Ascending aorta (tissue), 2 donors: ENCODE measurements around the gene MMP2. TPM values are rescaled to one million over a fixed set of nuclear protein-coding genes. Genes with fewer than 3 reads are reported as not detected.

Experiments
- DNase-seq, 2 donors: peaks; one replicate each; pipeline ENCODE4 v3.0.0-alpha.2; 2019; ENCODE audit warnings: low spot score in 2 of 2
- H3K27ac ChIP-seq, 2 donors: fragments of 200-600 bp; sonication (generic); one replicate each; pipeline ENCODE4 v1.5.1; 2016 to 2017; ENCODE audit warnings: mild to moderate bottlenecking in 1 of 2
- H3K27me3 ChIP-seq: fragments of 200-600 bp; sonication (generic); one replicate; pipeline ENCODE4 v1.5.1; 2017
- H3K36me3 ChIP-seq, 2 donors: fragments of 200-600 bp; sonication (generic); one replicate each; pipeline ENCODE4 v1.5.1; 2016
- H3K4me1 ChIP-seq, 2 donors: fragments of 200-600 bp; sonication (generic); one replicate each; pipeline ENCODE4 v1.5.1; 2016 to 2017; ENCODE audit warnings: mild to moderate bottlenecking in 1 of 2
- H3K4me3 ChIP-seq, 2 donors: fragments of 200-600 bp; sonication (generic); one replicate each; pipeline ENCODE4 v1.5.1; 2016 to 2017; ENCODE audit warnings: mild to moderate bottlenecking in 1 of 2
- H3K9me3 ChIP-seq, 2 donors: fragments of 200-600 bp; sonication (generic); one replicate each; pipeline ENCODE4 v1.5.1; 2016
- intact Hi-C: fragments of 100-400 bp; cut with DNase I; formaldehyde crosslinking; loops from one replicate; pipeline ENCODE4 v1.15.1; 2023
- total RNA-seq: library from RNA; depleted of rRNA; stranded (reverse); fragments of >200 nt; gene quantifications from one replicate; pipeline ENCODE4 v1.1.0, GENCODE V29; 2016
- TF ChIP-seq, protein P1 (sequence below), 3 experiments: fragments of 200-600 bp in 2 of 3; fragments of 450-650 bp in 1 of 3; sonication (generic) in 2 of 3; IDR thresholded peaks; one replicate each; pipeline ENCODE4 v1.5.1; 2016 to 2019; ENCODE audit warnings: antibody characterized with exemption in 3 of 3, mild to moderate bottlenecking in 1 of 3, moderate library complexity in 1 of 3

MMP2 gene
- total RNA-seq, 1 donor from 2014 or later = 325 TPM

DNA sequence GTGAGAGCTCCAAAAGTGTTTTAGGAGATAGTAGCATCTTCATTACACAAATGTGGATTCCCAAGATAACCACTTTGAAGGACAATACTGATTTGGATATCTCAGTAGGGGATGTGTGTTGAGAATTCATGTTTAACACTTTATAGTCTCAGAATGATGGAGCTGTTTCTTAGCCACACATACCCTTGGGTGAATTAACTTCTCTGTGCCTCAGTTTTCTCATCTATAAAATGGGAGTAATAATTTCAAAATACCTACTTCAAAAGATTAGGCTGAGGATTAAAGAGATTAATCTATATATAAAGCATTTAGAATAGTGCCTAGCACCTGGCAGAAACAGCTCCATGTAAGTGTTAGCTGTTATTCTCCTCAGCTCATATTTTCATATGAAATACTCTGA is 48.9 kb downstream of the MMP2 start:
- no peaks in the 10 kb centered on the region for H3K36me3 ChIP-seq
- TF ChIP-seq, protein P1, sequence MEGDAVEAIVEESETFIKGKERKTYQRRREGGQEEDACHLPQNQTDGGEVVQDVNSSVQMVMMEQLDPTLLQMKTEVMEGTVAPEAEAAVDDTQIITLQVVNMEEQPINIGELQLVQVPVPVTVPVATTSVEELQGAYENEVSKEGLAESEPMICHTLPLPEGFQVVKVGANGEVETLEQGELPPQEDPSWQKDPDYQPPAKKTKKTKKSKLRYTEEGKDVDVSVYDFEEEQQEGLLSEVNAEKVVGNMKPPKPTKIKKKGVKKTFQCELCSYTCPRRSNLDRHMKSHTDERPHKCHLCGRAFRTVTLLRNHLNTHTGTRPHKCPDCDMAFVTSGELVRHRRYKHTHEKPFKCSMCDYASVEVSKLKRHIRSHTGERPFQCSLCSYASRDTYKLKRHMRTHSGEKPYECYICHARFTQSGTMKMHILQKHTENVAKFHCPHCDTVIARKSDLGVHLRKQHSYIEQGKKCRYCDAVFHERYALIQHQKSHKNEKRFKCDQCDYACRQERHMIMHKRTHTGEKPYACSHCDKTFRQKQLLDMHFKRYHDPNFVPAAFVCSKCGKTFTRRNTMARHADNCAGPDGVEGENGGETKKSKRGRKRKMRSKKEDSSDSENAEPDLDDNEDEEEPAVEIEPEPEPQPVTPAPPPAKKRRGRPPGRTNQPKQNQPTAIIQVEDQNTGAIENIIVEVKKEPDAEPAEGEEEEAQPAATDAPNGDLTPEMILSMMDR (IDR thresholded peaks at IDR 0.05) = no peak
- intact Hi-C loops = no loop called here

DNA sequence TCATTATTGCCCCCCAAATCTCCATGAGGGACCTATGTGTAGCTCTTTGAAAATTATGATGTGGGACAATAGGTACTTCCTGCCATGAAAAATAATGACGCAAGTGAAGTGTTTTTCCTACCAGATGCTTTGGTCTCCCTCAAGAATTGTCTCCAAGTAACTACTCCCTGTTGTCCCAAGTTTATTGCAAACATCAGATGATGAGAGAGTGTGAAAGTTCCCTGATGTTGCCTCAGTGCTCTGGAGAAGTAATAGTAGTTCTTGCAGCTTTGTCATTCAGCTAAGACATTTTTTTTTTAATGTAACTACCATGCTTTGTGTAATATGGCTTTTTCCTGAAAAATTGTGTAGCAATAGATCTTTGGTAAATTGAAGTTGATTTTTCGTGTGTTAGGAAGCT is 50.0 kb downstream of the MMP2 start:
- Histone ChIP-seq H3K4me1 (no peaks in the 10 kb centered on the region), H3K4me3 (no peak overlapping the region), H3K9me3 (no peaks in the 10 kb centered on the region), H3K36me3 (no peaks in the 10 kb centered on the region), H3K27ac (no peak overlapping the region), H3K27me3 (no peaks in the 10 kb centered on the region)
- no peak for DNase-seq
- intact Hi-C loops = no loop called here
- TF ChIP-seq, protein P1 (IDR thresholded peaks at IDR 0.05) = no peak

More for the DNA sequence above, 48.9 kb downstream of the MMP2 start:
- Histone ChIP-seq H3K4me1 (no peaks in the 10 kb centered on the region), H3K27me3 (no peaks in the 10 kb centered on the region), H3K4me3 (no peak overlapping the region), H3K27ac (no peak overlapping the region), H3K9me3 (no peaks in the 10 kb centered on the region)
- DNase-seq = no peak

DNA sequence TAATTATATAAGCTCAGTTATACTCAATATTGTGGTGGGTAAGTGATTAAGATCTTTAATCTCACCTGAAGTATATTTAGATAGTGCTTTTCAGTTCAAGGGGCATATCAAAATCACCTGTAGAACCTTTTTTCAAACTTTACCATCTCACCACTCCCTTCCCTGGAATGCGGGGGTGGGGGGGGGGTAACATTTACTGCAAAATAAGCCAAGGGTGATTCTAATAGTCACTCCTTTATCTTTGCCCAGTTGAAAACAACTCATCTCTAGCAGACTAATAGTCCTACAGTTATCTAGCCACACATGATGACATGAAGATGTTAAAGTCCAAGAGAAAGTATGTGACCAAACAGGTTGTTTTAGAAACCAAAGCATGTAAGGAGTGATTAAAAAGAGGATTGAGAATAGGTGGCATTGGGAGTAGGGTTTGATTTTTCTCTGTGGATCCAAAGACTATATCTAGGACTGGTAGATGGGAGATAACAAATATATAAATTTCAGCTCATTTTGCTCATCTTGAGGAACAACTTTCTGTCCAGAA is 51.4 kb downstream of the MMP2 start:
- Histone ChIP-seq H3K36me3 (no peaks in the 10 kb centered on the region), H3K9me3 (no peaks in the 10 kb centered on the region), H3K4me3 (no peak overlapping the region), H3K4me1 (peaks cover 0 to 5% of the 10 kb centered on the region in 2 donors), H3K27me3 (no peaks in the 10 kb centered on the region), H3K27ac (no peak overlapping the region)
- TF ChIP-seq, protein P1 (IDR thresholded peaks at IDR 0.05) = no peak
- no peak for DNase-seq
- intact Hi-C loops = no loop called here

- H3K4me3 ChIP-seq = no peak overlapping the region
Measured at GRCh38 chr16:55532227-55532626, 53.2 kb downstream of the MMP2 start.

GRCh38 chr16:55534756-55535155 is 55.8 kb downstream of the MMP2 start:
- H3K27me3 ChIP-seq = no peaks in the 10 kb centered on the region
- TF ChIP-seq, protein P1 (IDR thresholded peaks at IDR 0.05) = no peak
- H3K27ac ChIP-seq = peak overlapping the region; percentile 11 to 15
- no peaks in the 10 kb centered on the region for H3K9me3 ChIP-seq
- no peak for DNase-seq
- peaks cover 0 to 12% of the 10 kb centered on the region in 2 donors for H3K4me1 ChIP-seq
- H3K4me3 ChIP-seq = no peak overlapping the region
- intact Hi-C loops = no loop called here
- no peaks in the 10 kb centered on the region for H3K36me3 ChIP-seq

More at GRCh38 chr16:55532227-55532626, 53.2 kb downstream of the MMP2 start:
- Histone ChIP-seq H3K36me3 (no peaks in the 10 kb centered on the region), H3K9me3 (no peaks in the 10 kb centered on the region), H3K27ac (no peak overlapping the region), H3K4me1 (peaks cover 0 to 12% of the 10 kb centered on the region in 2 donors), H3K27me3 (no peaks in the 10 kb centered on the region)
- DNase-seq = no peak
- TF ChIP-seq, protein P1 (IDR thresholded peaks at IDR 0.05) = no peak
- intact Hi-C loops = no loop called here

DNA sequence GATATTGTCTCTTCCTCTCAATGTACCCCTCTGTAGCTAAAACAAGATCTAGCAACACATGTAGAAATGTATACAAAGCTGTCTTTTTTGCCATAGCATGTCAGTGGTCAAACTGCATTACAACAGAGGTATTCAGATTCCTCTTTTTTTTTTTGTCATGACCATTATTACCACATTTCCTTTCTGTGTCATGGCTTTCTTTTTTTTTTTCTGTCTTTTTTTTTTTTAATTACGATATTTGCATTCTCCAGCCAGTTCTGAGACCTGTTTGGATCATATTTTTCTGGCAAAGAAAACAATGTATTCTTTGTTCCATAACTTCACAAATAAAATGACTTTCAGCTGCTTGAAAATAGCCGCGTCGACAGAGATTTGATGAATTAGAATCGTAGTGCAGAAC is 60.1 kb downstream of the MMP2 start:
- Histone ChIP-seq H3K36me3 (no peaks in the 10 kb centered on the region), H3K27me3 (no peaks in the 10 kb centered on the region), H3K9me3 (no peaks in the 10 kb centered on the region), H3K27ac (no peak overlapping the region), H3K4me3 (no peak overlapping the region), H3K4me1 (peaks cover 0 to 12% of the 10 kb centered on the region in 2 donors)
- TF ChIP-seq, protein P1 (IDR thresholded peaks at IDR 0.05) = no peak
- intact Hi-C loops = no loop called here
- DNase-seq = no peak
